DND-41 (cell line): ENCODE data around the gene TNIK.

Experiments
- CTCF ChIP-seq: IDR thresholded peaks from 2 replicates; pipeline ENCODE4 v1.5.1; 2012; ENCODE audit warnings: borderline replicate concordance, low read length, moderate library complexity, mild to moderate bottlenecking; ENCODE audit not compliant: poor library complexity, severe bottlenecking; ENCODE audit errors: extremely low read depth
- EZH2 ChIP-seq: IDR thresholded peaks from 3 replicates; pipeline ENCODE4 v1.6.1; 2012; ENCODE audit warnings: borderline replicate concordance, low read depth, mild to moderate bottlenecking, moderate library complexity, low read length, inconsistent platforms; ENCODE audit not compliant: severe bottlenecking

DNA sequence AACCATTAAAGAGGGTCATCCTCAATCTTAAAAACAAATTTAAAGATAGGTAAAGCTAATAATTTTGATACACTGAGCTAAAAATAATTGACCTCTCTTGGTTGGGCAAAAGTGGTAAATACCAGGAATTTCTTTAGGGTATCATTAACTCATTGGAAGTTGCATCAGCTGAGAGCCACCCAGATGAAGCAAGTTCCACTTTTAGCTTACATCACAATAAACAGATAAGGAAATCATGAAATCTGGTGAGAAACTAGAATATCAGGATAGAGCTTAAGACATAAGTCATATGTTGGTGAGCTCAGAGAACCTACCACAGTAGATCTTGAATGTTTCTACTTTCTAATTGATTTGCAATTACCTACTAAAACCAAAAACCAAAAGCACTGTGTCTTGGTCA is 336.3 kb downstream of the TNIK start:
- TF ChIP-seq CTCF (no peak), EZH2 (no peak)
